ENCODE data around the gene PSMB7.

The PSMB7 gene

DNA sequence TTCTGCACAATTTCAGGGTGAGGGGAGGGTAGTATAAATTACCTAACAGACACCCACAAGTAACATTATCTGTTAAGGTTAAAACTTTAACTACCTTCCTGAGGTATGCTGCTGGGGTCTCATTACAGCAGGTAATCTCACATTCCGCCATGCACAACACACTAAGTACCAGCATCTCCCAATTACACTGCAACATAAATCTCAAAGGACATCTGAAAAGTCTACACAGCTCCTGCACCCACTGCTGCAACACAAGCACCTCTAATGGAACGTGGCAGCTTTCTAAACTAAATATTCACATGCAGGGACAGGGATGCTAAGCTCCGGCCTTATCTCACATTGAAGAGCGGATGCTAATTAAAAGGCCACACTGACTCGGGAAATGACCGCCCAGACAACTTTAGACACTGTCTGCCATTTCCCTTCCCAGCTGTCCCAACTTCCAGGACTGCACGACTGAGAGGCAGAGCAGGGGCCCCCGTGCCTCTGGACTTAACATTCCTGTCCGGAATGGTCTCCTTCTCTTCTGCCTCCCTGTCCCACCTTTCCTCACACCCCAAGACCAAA, 45.9 kb downstream of the PSMB7 start:
- H3F3A ChIP-seq (ENCODE audit: control insufficient read depth, insufficient read depth), result no peaks in the 10 kb centered on the region
- H3K4me1 ChIP-seq (ENCODE audit: control insufficient read depth, low read length), result no peaks in the 10 kb centered on the region
- no peak overlapping the region for H3K4me3 ChIP-seq (ENCODE audit: low read length)
- no peaks in the 10 kb centered on the region for H3K9me3 ChIP-seq (ENCODE audit: control insufficient read depth, insufficient read depth, low read length)
- H4K20me1 ChIP-seq (ENCODE audit: control insufficient read depth, insufficient read depth, low read depth, low read length), result peaks cover 8% of the 10 kb centered on the region; the same call in 1 of the 2 replicates
- TF ChIP-seq CTCF (IDR thresholded peaks at IDR 0.05; ENCODE audit: low read depth, low read length, poor library complexity, severe bottlenecking), result no peak
- no peak for TF ChIP-seq EZH2phosphoT487 (IDR thresholded peaks at IDR 0.05; ENCODE audit: borderline replicate concordance, low read length)
- no peak overlapping the region for H3K27ac ChIP-seq (ENCODE audit: low read depth, low read length)
- no peaks in the 10 kb centered on the region for H3K27me3 ChIP-seq (ENCODE audit: control insufficient read depth, low read length)
- peaks cover 56% of the 10 kb centered on the region for H3K79me2 ChIP-seq (ENCODE audit: control insufficient read depth, low read length)
- H3K9me2 ChIP-seq (replicated peaks; ENCODE audit: control insufficient read depth, low read length), result no peaks in the 10 kb centered on the region
- H3K36me3 ChIP-seq (ENCODE audit: control insufficient read depth, low read length), result 0 out of 2 replicates have a peak, but pooled peaks cover 5% of the 10 kb centered on the region
- H3K4me2 ChIP-seq (ENCODE audit: low read length), result no peak overlapping the region

GRCh38 chr9:124368692-124369091, 46.5 kb downstream of the PSMB7 start:
- Histone ChIP-seq H3K27ac (ENCODE audit: low read depth, low read length) (no peak overlapping the region), H3K27me3 (ENCODE audit: control insufficient read depth, low read length) (no peaks in the 10 kb centered on the region), H3K4me3 (ENCODE audit: low read length) (no peak overlapping the region), H3K4me2 (ENCODE audit: low read length) (no peak overlapping the region), H3K36me3 (ENCODE audit: control insufficient read depth, low read length) (0 out of 2 replicates have a peak, but pooled peaks cover 5% of the 10 kb centered on the region), H3F3A (ENCODE audit: control insufficient read depth, insufficient read depth) (no peaks in the 10 kb centered on the region), H4K20me1 (ENCODE audit: control insufficient read depth, insufficient read depth, low read depth, low read length) (peaks cover 8% of the 10 kb centered on the region; the same call in 1 of the 2 replicates), H3K9me3 (ENCODE audit: control insufficient read depth, insufficient read depth, low read length) (no peaks in the 10 kb centered on the region), H3K4me1 (ENCODE audit: control insufficient read depth, low read length) (no peaks in the 10 kb centered on the region), H3K9me2 (replicated peaks; ENCODE audit: control insufficient read depth, low read length) (no peaks in the 10 kb centered on the region), H3K79me2 (ENCODE audit: control insufficient read depth, low read length) (peaks cover 55% of the 10 kb centered on the region)
- TF ChIP-seq EZH2phosphoT487 (IDR thresholded peaks at IDR 0.05; ENCODE audit: borderline replicate concordance, low read length) (no peak), CTCF (IDR thresholded peaks at IDR 0.05; ENCODE audit: low read depth, low read length, poor library complexity, severe bottlenecking) (no peak)

DNA sequence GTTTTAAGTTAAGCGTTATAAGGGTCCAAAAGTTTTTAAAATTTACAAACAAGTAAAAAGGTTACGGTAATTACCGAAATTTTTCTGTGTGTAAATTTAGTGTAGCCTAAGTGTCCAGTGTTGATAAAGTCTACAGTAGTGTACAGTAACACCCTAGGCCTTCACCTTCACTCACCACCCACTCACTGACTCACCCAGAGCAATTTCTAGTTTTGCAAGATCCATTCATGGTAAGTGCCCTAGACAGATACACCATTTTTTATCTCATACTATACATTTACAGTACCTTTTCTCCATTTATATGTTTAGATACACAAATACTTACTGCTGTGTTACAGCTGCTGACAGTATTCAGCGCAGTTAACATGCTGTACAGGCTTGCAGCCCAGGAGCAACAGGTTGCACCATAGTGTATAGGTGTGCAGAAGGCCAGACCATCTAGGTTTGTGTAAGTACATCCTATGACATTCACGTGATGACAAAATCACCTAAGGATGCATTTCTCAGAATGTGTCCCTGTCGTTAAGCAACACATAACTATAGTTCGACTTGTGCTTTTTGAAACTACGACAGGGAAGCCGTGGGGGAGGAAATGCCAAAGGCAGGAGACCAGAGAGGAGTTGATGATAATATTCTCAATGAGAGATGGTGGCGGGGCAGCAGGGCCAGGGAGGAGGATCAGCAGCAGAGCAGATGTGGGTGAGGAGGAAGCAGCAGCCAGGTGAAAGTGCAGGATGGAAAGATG, 48.6 kb downstream of the PSMB7 start:
- no peak for TF ChIP-seq CTCF (IDR thresholded peaks at IDR 0.05; ENCODE audit: low read depth, low read length, poor library complexity, severe bottlenecking)
- TF ChIP-seq EZH2phosphoT487 (IDR thresholded peaks at IDR 0.05; ENCODE audit: borderline replicate concordance, low read length), result no peak
- Histone ChIP-seq H4K20me1 (ENCODE audit: control insufficient read depth, insufficient read depth, low read depth, low read length) (peaks cover 6% of the 10 kb centered on the region; the same call in 1 of the 2 replicates), H3K27me3 (ENCODE audit: control insufficient read depth, low read length) (no peaks in the 10 kb centered on the region), H3K36me3 (ENCODE audit: control insufficient read depth, low read length) (0 out of 2 replicates have a peak, but pooled peaks cover under 1% of the 10 kb centered on the region), H3K9me3 (ENCODE audit: control insufficient read depth, insufficient read depth, low read length) (no peaks in the 10 kb centered on the region), H3F3A (ENCODE audit: control insufficient read depth, insufficient read depth) (no peaks in the 10 kb centered on the region), H3K79me2 (ENCODE audit: control insufficient read depth, low read length) (peaks cover 42% of the 10 kb centered on the region), H3K9me2 (replicated peaks; ENCODE audit: control insufficient read depth, low read length) (no peaks in the 10 kb centered on the region), H3K4me2 (ENCODE audit: low read length) (no peak overlapping the region), H3K4me3 (ENCODE audit: low read length) (no peak overlapping the region), H3K4me1 (ENCODE audit: control insufficient read depth, low read length) (no peaks in the 10 kb centered on the region), H3K27ac (ENCODE audit: low read depth, low read length) (no peak overlapping the region)

All from DOHH2 (cell line).